ENCODE results near the gene WWOX. TPM values are rescaled to one million over a fixed set of nuclear protein-coding genes. Genes with fewer than 3 reads are reported as not detected.

Gene WWOX
- total RNA-seq, 1 experiment from 2014 or later, result 79.9 TPM

GRCh38 chr16:78161023-78161729 lies 61.7 kb downstream of the WWOX start:
- Histone ChIP-seq H3K4me1 (ENCODE audit: insufficient read depth, low read length, poor library complexity, severe bottlenecking) (no peaks in the 10 kb centered on the region), H3K4me3 (ENCODE audit: low read depth, low read length, poor library complexity, severe bottlenecking) (no peak overlapping the region), H3K27ac (ENCODE audit: low read depth, low read length, poor library complexity, severe bottlenecking) (no peak overlapping the region), H3K27me3 (replicated peaks; ENCODE audit: insufficient read depth, low read depth, low read length, poor library complexity) (no peaks in the 10 kb centered on the region), H3K36me3 (ENCODE audit: insufficient read depth, low read length, poor library complexity, severe bottlenecking) (peaks cover 6% of the 10 kb centered on the region), H3K9me3 (ENCODE audit: low read depth, low read length, poor library complexity, severe bottlenecking) (peaks cover 17% of the 10 kb centered on the region)
- no TSS peak for BruUV-seq (replicated peaks)
- DNase-seq (ENCODE audit: low spot score), result no peak
- TF ChIP-seq EZH2 (IDR thresholded peaks at IDR 0.05; ENCODE audit: borderline replicate concordance, low read depth, low read length, poor library complexity, severe bottlenecking) (no peak), CTCF (conservative IDR thresholded peaks at IDR 0.05; ENCODE audit: low read depth, low read length) (no peak)
- ChIA-PET CTCF (no interaction called here), POLR2A (ENCODE audit: low non-redundant PET) (no interaction called here)
- intact Hi-C loops (cut with micrococcal nuclease; ENCODE audit: unreplicated experiment), result no loop called here

- no peak overlapping the region for H3K4me3 ChIP-seq (ENCODE audit: low read depth, low read length, poor library complexity, severe bottlenecking)
- H3K4me1 ChIP-seq (ENCODE audit: insufficient read depth, low read length, poor library complexity, severe bottlenecking), result no peaks in the 10 kb centered on the region
- peaks cover 6% of the 10 kb centered on the region for H3K36me3 ChIP-seq (ENCODE audit: insufficient read depth, low read length, poor library complexity, severe bottlenecking)
- intact Hi-C loops (cut with micrococcal nuclease; ENCODE audit: unreplicated experiment), result no loop called here
- no peaks in the 10 kb centered on the region for H3K27me3 ChIP-seq (replicated peaks; ENCODE audit: insufficient read depth, low read depth, low read length, poor library complexity)
- BruUV-seq (replicated peaks), result no TSS peak
- no peak overlapping the region for H3K27ac ChIP-seq (ENCODE audit: low read depth, low read length, poor library complexity, severe bottlenecking)
- TF ChIP-seq EZH2 (IDR thresholded peaks at IDR 0.05; ENCODE audit: borderline replicate concordance, low read depth, low read length, poor library complexity, severe bottlenecking) (no peak), CTCF (conservative IDR thresholded peaks at IDR 0.05; ENCODE audit: low read depth, low read length) (no peak)
- no peak for DNase-seq (ENCODE audit: low spot score)
- ChIA-PET POLR2A (ENCODE audit: low non-redundant PET) (no interaction called here), CTCF (no interaction called here)
- peaks cover 17% of the 10 kb centered on the region for H3K9me3 ChIP-seq (ENCODE audit: low read depth, low read length, poor library complexity, severe bottlenecking)
Observed at GRCh38 chr16:78163772-78164670, 64.6 kb downstream of the WWOX start.

GRCh38 chr16:78170494-78170933 lies 71.1 kb downstream of the WWOX start:
- intact Hi-C loops (cut with micrococcal nuclease; ENCODE audit: unreplicated experiment), result no loop called here
- Histone ChIP-seq H3K27ac (ENCODE audit: low read depth, low read length, poor library complexity, severe bottlenecking) (no peak overlapping the region), H3K36me3 (ENCODE audit: insufficient read depth, low read length, poor library complexity, severe bottlenecking) (no peaks in the 10 kb centered on the region), H3K9me3 (ENCODE audit: low read depth, low read length, poor library complexity, severe bottlenecking) (peaks cover 4% of the 10 kb centered on the region), H3K27me3 (replicated peaks; ENCODE audit: insufficient read depth, low read depth, low read length, poor library complexity) (no peaks in the 10 kb centered on the region), H3K4me3 (ENCODE audit: low read depth, low read length, poor library complexity, severe bottlenecking) (no peak overlapping the region), H3K4me1 (ENCODE audit: insufficient read depth, low read length, poor library complexity, severe bottlenecking) (peaks cover 23% of the 10 kb centered on the region)
- no peak for DNase-seq (ENCODE audit: low spot score)
- no TSS peak for BruUV-seq (replicated peaks)
- ChIA-PET POLR2A (ENCODE audit: low non-redundant PET) (no interaction called here), CTCF (no interaction called here)
- TF ChIP-seq CTCF (conservative IDR thresholded peaks at IDR 0.05; ENCODE audit: low read depth, low read length) (no peak), EZH2 (IDR thresholded peaks at IDR 0.05; ENCODE audit: borderline replicate concordance, low read depth, low read length, poor library complexity, severe bottlenecking) (no peak)

Data from A673 (cell line).